ENCODE measurements around the gene DLGAP4.

The DLGAP4 gene

GRCh38 chr20:36352843-36353553 lies 46.9 kb downstream of the DLGAP4 start:
- H3K4me3 ChIP-seq (ENCODE audit: low read length), result no peak overlapping the region
- no peaks in the 10 kb centered on the region for H3K4me1 ChIP-seq (ENCODE audit: insufficient read depth, low read length)
- H3K9ac ChIP-seq (ENCODE audit: low read depth, low read length), result no peak overlapping the region
- H3K9me3 ChIP-seq (ENCODE audit: insufficient read depth, low read depth, low read length), result no peaks in the 10 kb centered on the region
- H3K36me3 ChIP-seq (ENCODE audit: insufficient read depth, low read depth, low read length), result no peaks in the 10 kb centered on the region
- H3K27ac ChIP-seq (ENCODE audit: low read length), result no peak overlapping the region
- H3K27me3 ChIP-seq (ENCODE audit: insufficient read depth, low read length), result no peaks in the 10 kb centered on the region

GRCh38 chr20:36353740-36354139 lies 47.6 kb downstream of the DLGAP4 start:
- Histone ChIP-seq H3K4me3 (ENCODE audit: low read length) (no peak overlapping the region), H3K27me3 (ENCODE audit: insufficient read depth, low read length) (no peaks in the 10 kb centered on the region), H3K36me3 (ENCODE audit: insufficient read depth, low read depth, low read length) (no peaks in the 10 kb centered on the region), H3K4me1 (ENCODE audit: insufficient read depth, low read length) (no peaks in the 10 kb centered on the region), H3K27ac (ENCODE audit: low read length) (no peak overlapping the region), H3K9ac (ENCODE audit: low read depth, low read length) (no peak overlapping the region), H3K9me3 (ENCODE audit: insufficient read depth, low read depth, low read length) (no peaks in the 10 kb centered on the region)

- H3K9ac ChIP-seq (ENCODE audit: low read depth, low read length), result no peak overlapping the region
- H3K9me3 ChIP-seq (ENCODE audit: insufficient read depth, low read depth, low read length), result no peaks in the 10 kb centered on the region
- H3K27ac ChIP-seq (ENCODE audit: low read length), result no peak overlapping the region
- H3K36me3 ChIP-seq (ENCODE audit: insufficient read depth, low read depth, low read length), result no peaks in the 10 kb centered on the region
- no peaks in the 10 kb centered on the region for H3K4me1 ChIP-seq (ENCODE audit: insufficient read depth, low read length)
- H3K27me3 ChIP-seq (ENCODE audit: insufficient read depth, low read length), result no peaks in the 10 kb centered on the region
- no peak overlapping the region for H3K4me3 ChIP-seq (ENCODE audit: low read length)
Observed at GRCh38 chr20:36355469-36356171, 49.5 kb downstream of the DLGAP4 start.

- H3K9ac ChIP-seq (ENCODE audit: low read depth, low read length), result no peak overlapping the region
Observed at GRCh38 chr20:36359668-36360406, 53.7 kb downstream of the DLGAP4 start.

GRCh38 chr20:36360429-36360828 lies 54.3 kb downstream of the DLGAP4 start:
- H3K27ac ChIP-seq (ENCODE audit: low read length), result no peak overlapping the region
- no peaks in the 10 kb centered on the region for H3K27me3 ChIP-seq (ENCODE audit: insufficient read depth, low read length)
- no peak overlapping the region for H3K4me3 ChIP-seq (ENCODE audit: low read length)
- no peaks in the 10 kb centered on the region for H3K36me3 ChIP-seq (ENCODE audit: insufficient read depth, low read depth, low read length)
- no peak overlapping the region for H3K9ac ChIP-seq (ENCODE audit: low read depth, low read length)
- H3K4me1 ChIP-seq (ENCODE audit: insufficient read depth, low read length), result no peaks in the 10 kb centered on the region
- no peaks in the 10 kb centered on the region for H3K9me3 ChIP-seq (ENCODE audit: insufficient read depth, low read depth, low read length)

More at GRCh38 chr20:36359668-36360406, 53.7 kb downstream of the DLGAP4 start:
- Histone ChIP-seq H3K27ac (ENCODE audit: low read length) (no peak overlapping the region), H3K36me3 (ENCODE audit: insufficient read depth, low read depth, low read length) (no peaks in the 10 kb centered on the region), H3K9me3 (ENCODE audit: insufficient read depth, low read depth, low read length) (no peaks in the 10 kb centered on the region), H3K4me3 (ENCODE audit: low read length) (no peak overlapping the region), H3K4me1 (ENCODE audit: insufficient read depth, low read length) (no peaks in the 10 kb centered on the region), H3K27me3 (ENCODE audit: insufficient read depth, low read length) (no peaks in the 10 kb centered on the region)

GRCh38 chr20:36361406-36361805 lies 55.3 kb downstream of the DLGAP4 start:
- H3K4me3 ChIP-seq (ENCODE audit: low read length), result no peak overlapping the region
- no peaks in the 10 kb centered on the region for H3K36me3 ChIP-seq (ENCODE audit: insufficient read depth, low read depth, low read length)
- H3K27me3 ChIP-seq (ENCODE audit: insufficient read depth, low read length), result no peaks in the 10 kb centered on the region
- no peaks in the 10 kb centered on the region for H3K4me1 ChIP-seq (ENCODE audit: insufficient read depth, low read length)
- no peak overlapping the region for H3K27ac ChIP-seq (ENCODE audit: low read length)
- H3K9ac ChIP-seq (ENCODE audit: low read depth, low read length), result no peak overlapping the region
- no peaks in the 10 kb centered on the region for H3K9me3 ChIP-seq (ENCODE audit: insufficient read depth, low read depth, low read length)

- Histone ChIP-seq H3K9me3 (ENCODE audit: insufficient read depth, low read depth, low read length) (no peaks in the 10 kb centered on the region), H3K36me3 (ENCODE audit: insufficient read depth, low read depth, low read length) (no peaks in the 10 kb centered on the region), H3K4me1 (ENCODE audit: insufficient read depth, low read length) (no peaks in the 10 kb centered on the region), H3K9ac (ENCODE audit: low read depth, low read length) (no peak overlapping the region), H3K4me3 (ENCODE audit: low read length) (no peak overlapping the region), H3K27me3 (ENCODE audit: insufficient read depth, low read length) (no peaks in the 10 kb centered on the region), H3K27ac (ENCODE audit: low read length) (no peak overlapping the region)
Observed at GRCh38 chr20:36362261-36362660, 56.1 kb downstream of the DLGAP4 start.

- Histone ChIP-seq H3K4me1 (ENCODE audit: insufficient read depth, low read length) (peaks cover 3% of the 10 kb centered on the region; the same call in 1 of the 2 replicates), H3K9ac (ENCODE audit: low read depth, low read length) (no peak overlapping the region), H3K9me3 (ENCODE audit: insufficient read depth, low read depth, low read length) (no peaks in the 10 kb centered on the region), H3K27me3 (ENCODE audit: insufficient read depth, low read length) (no peaks in the 10 kb centered on the region), H3K36me3 (ENCODE audit: insufficient read depth, low read depth, low read length) (no peaks in the 10 kb centered on the region), H3K4me3 (ENCODE audit: low read length) (no peak overlapping the region), H3K27ac (ENCODE audit: low read length) (no peak overlapping the region)
Observed at GRCh38 chr20:36362978-36363713, 57.0 kb downstream of the DLGAP4 start.

GRCh38 chr20:36364506-36364905 lies 58.4 kb downstream of the DLGAP4 start:
- H3K4me3 ChIP-seq (ENCODE audit: low read length), result no peak overlapping the region
- no peak overlapping the region for H3K9ac ChIP-seq (ENCODE audit: low read depth, low read length)
- no peaks in the 10 kb centered on the region for H3K27me3 ChIP-seq (ENCODE audit: insufficient read depth, low read length)
- no peak overlapping the region for H3K27ac ChIP-seq (ENCODE audit: low read length)
- peaks cover 11% of the 10 kb centered on the region; the same call in 1 of the 2 replicates for H3K4me1 ChIP-seq (ENCODE audit: insufficient read depth, low read length)
- no peaks in the 10 kb centered on the region for H3K9me3 ChIP-seq (ENCODE audit: insufficient read depth, low read depth, low read length)
- H3K36me3 ChIP-seq (ENCODE audit: insufficient read depth, low read depth, low read length), result no peaks in the 10 kb centered on the region

GRCh38 chr20:36366623-36367369 lies 60.7 kb downstream of the DLGAP4 start:
- Histone ChIP-seq H3K4me1 (ENCODE audit: insufficient read depth, low read length) (peaks cover 11% of the 10 kb centered on the region; the same call in 1 of the 2 replicates), H3K36me3 (ENCODE audit: insufficient read depth, low read depth, low read length) (no peaks in the 10 kb centered on the region), H3K27ac (ENCODE audit: low read length) (no peak overlapping the region), H3K27me3 (ENCODE audit: insufficient read depth, low read length) (no peaks in the 10 kb centered on the region), H3K4me3 (ENCODE audit: low read length) (no peak overlapping the region), H3K9ac (ENCODE audit: low read depth, low read length) (no peak overlapping the region), H3K9me3 (ENCODE audit: insufficient read depth, low read depth, low read length) (no peaks in the 10 kb centered on the region)

- H3K27ac ChIP-seq (ENCODE audit: low read length), result no peak overlapping the region
- H3K9ac ChIP-seq (ENCODE audit: low read depth, low read length), result no peak overlapping the region
- no peak overlapping the region for H3K4me3 ChIP-seq (ENCODE audit: low read length)
- no peaks in the 10 kb centered on the region for H3K9me3 ChIP-seq (ENCODE audit: insufficient read depth, low read depth, low read length)
- H3K4me1 ChIP-seq (ENCODE audit: insufficient read depth, low read length), result peaks cover 11% of the 10 kb centered on the region; the same call in 1 of the 2 replicates
- no peaks in the 10 kb centered on the region for H3K27me3 ChIP-seq (ENCODE audit: insufficient read depth, low read length)
- H3K36me3 ChIP-seq (ENCODE audit: insufficient read depth, low read depth, low read length), result no peaks in the 10 kb centered on the region
Observed at GRCh38 chr20:36367370-36367745, 61.2 kb downstream of the DLGAP4 start.
